ENCODE measurements around the gene DCLRE1A. TPM values are rescaled to one million over a fixed set of nuclear protein-coding genes. Genes with fewer than 3 reads are reported as not detected.

The DCLRE1A gene
- polyA plus RNA-seq (ENCODE audit: insufficient read length in 4 of 4): 10 to 100 TPM in 3 of 4 donors, 1 to 10 TPM in 1; 9.4 to 17.8 (median 15.6) TPM

DNA sequence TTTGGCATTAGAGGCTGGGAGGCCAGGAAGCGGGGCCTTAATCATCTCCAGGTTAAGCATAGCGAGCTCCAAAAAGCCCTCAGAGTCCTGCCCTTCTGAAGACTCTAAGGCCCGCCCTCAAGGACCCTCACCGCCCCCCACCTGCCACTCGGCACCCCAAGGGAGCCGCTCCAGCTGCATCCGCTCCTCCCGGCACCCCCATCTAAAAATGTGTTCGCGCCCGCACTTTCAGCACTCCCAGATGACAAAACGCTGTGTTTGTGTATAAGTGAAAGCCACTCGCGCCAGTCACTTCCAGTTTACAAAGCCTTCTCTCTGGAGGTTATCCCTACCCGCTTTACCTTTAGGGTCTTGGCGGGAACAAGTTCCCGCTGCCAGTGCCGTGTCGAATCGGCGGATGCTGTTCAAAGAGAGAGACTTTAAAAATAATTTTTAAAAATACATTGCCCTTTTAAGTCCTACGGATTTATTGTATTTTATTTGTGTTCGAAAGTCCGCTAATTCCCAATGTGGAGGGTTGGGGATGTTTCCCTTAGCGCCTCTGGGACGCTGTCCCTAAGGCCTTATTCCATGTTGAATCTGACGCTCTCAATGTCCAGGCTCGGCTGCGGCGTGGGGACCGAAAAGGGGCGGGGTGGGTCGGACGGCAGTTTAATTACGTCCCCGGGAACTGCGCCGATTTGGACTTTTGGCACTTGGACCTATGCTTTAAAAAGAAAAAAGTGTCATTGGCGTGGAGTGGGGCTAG is at the start of gene DCLRE1A, which contains the start of gene NHLRC2:
TSS of gene DCLRE1A (minus strand) at position 70 of the 748 bp plus-strand sequence. CDS start 900 bp downstream, outside the sequence.
TSS of gene NHLRC2 (plus strand) at position 649 of the 748 bp plus-strand sequence. CDS start 212 bp downstream, outside the sequence.
- DNase-seq (ENCODE audit: low read depth in 4 of 4, low spot score in 3 of 4): peak; percentile 77 to 82 (median 80)

GRCh38 chr10:113899952-113900598 is 46.2 kb upstream of the DCLRE1A start:
- DNase-seq (ENCODE audit: low read depth in 4 of 4, low spot score in 3 of 4): no peak

GRCh38 chr10:113897693-113898618 is 44.1 kb upstream of the DCLRE1A start:
- DNase-seq (ENCODE audit: low read depth in 4 of 4, low spot score in 3 of 4): no peak

GRCh38 chr10:113895018-113895417 is 41.1 kb upstream of the DCLRE1A start:
- no peak for DNase-seq (ENCODE audit: low read depth in 4 of 4, low spot score in 3 of 4)

DNA sequence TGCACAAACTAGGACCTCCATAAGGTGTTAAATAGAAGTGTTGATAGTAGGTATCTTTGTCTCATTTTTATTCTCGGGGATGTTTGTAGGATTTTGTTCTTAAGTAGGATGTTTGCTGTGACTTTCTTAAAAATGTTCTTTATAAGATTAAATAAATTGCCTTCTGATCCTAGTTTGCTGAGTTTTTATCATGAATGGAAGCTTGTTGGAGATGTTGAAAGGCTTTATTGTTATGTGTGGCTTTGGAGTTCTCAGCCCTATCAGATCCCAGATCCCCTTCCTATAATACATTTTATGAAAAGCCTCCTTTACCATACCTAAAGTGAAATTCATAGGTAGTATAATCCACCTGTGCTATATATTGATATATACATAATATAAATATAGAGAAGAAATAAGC is 40.7 kb upstream of the DCLRE1A start:
- DNase-seq (ENCODE audit: low read depth in 4 of 4, low spot score in 3 of 4): no peak

- DNase-seq (ENCODE audit: low read depth in 4 of 4, low spot score in 3 of 4): no peak
Measured at GRCh38 chr10:113893570-113893969, 39.7 kb upstream of the DCLRE1A start.

- no peak for DNase-seq (ENCODE audit: low read depth in 4 of 4, low spot score in 3 of 4)
Measured at GRCh38 chr10:113891476-113891875, 37.6 kb upstream of the DCLRE1A start.

DNA sequence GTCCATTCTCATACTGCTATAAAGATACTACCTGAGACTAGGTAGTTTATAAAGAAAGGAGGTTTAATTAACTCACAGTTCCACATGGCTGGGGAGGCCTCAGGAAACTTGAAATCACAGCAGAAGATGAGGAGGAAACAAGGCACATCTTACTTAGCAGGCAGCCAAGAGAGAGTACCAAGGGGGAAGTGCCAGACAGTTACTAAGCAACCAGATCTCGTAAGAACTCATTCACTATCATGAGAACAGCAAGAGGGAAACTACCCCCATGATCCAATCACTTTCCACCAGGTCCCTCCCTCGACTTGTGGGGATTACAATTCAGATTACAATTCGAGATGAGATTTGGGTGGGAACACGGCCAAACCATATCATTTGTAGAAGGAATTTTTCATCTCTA is 36.9 kb upstream of the DCLRE1A start:
- no peak for DNase-seq (ENCODE audit: low read depth in 4 of 4, low spot score in 3 of 4)

GRCh38 chr10:113889911-113890310 is 36.0 kb upstream of the DCLRE1A start:
- DNase-seq (ENCODE audit: low read depth in 4 of 4, low spot score in 3 of 4): no peak

- no peak for DNase-seq (ENCODE audit: low read depth in 4 of 4, low spot score in 3 of 4)
Measured at GRCh38 chr10:113882240-113882639, 28.4 kb upstream of the DCLRE1A start.

DNA sequence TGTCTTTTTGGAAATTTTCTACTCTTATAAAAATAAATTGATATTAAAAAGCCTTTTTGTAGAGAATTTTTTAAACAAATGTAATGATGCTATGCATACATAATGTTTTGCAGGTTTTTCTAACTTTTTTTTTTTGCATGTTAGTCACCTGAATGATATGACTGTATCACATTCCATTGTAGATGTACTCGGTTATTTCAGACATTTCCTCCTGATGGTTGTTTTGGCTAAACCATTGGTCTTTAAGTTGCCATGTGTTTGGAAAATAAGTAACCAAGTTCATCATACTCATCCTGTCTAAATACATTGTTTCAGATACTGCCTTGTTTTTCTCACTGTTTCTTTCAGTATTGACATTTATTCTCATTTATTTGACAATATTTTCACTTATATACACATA is 26.4 kb upstream of the DCLRE1A start:
- DNase-seq (ENCODE audit: low read depth in 4 of 4, low spot score in 3 of 4): no peak

GRCh38 chr10:113879691-113880090 is 25.8 kb upstream of the DCLRE1A start:
- DNase-seq (ENCODE audit: low read depth in 4 of 4, low spot score in 3 of 4): no peak

DNA sequence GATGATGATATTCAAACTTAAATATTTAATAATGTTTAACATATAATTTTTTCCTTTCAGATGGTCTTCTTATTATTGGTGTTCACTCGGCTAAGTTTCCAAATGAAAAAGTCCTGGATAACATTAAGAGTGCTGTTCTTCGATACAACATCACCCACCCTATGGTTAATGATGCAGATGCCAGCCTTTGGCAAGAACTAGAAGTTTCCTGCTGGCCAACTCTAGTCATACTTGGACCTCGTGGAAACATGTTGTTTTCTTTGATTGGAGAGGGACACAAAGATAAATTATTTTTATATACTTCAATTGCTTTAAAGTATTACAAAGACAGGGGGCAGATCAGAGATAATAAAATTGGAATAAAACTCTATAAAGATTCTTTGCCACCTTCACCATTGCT is 22.6 kb upstream of the DCLRE1A start:
- DNase-seq (ENCODE audit: low read depth in 4 of 4, low spot score in 3 of 4): no peak

DNA sequence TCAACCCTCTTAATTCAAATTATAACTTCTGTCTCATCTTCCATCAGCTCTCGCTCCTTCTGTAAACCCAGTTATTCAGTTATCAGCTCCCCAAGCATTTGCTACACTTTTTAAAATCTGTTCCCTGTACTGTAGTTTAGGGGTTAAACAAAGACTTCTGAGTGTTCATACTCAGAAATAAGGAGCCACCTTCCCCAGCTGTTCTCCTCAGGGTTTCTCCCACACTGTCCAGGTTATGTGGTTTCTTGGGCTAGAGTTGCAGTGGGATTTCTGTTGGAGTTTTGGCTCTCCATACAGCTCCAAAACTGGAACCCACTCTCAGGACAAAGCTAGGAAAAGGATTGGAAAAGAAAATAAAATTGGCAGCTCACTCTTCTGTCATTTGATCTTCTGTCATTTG is 21.3 kb upstream of the DCLRE1A start:
- no peak for DNase-seq (ENCODE audit: low read depth in 4 of 4, low spot score in 3 of 4)

DNA sequence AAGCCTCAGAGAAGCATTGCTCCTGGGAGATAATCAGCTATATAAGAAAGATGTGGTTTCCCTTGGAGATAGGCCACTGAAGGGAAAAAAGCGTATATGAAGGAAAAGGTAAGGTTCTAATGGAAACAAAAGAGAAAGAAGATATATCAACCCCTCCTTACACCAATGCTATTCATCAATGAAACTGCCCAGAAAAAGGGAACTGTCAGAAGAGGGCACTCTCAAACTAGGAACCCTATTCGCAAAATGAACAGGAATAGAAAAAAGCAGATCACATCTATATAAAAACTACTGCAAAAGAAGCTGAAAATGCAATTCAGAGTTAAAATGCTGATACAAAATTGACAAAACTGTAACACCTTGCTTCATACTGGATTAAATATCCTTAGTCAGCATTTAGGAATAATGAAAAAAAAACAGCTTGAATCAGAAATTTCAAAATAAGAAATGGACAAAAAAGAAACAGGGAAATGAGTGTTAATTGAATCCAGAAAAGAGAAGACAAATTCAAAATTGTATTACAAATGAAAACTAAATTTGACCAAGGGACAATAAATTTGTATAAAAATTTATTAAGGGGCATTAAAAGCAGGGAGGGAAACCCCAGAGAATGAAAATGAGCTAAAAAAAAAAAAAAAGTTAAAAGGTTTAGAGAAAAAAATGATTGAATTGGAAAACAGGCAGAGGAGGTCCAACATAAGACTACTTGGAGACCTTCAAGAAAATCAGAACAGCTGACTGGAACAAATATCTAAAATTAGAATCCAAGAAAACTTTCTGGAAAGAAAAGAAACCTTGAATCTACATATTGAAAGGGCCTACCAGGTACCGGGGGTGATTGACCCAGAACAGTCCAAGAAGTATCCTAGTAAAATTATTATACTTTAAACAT is 18.5 kb upstream of the DCLRE1A start:
- no peak for DNase-seq (ENCODE audit: low read depth in 4 of 4, low spot score in 3 of 4)

- no peak for DNase-seq (ENCODE audit: low read depth in 4 of 4, low spot score in 3 of 4)
Measured at GRCh38 chr10:113869789-113870188, 15.9 kb upstream of the DCLRE1A start.

DNA sequence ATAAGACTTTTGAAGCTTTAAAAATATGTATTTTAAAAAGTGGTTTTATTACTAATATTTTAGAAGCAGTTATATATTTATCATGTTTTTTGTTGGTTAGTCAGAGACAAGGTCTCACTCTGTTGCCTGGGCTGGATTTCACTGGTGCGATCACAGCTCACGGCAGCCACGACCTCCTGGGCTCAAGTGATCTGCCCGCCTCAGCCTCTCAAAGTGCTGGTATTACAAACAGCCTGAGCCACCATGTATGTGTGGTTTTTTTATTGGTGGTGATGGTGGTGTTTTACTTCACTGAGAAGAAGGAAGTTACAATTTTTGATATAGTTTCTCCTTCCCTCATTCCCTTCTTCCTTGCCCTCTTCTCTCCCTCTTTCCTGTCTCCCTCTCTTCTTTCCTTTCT is 14.0 kb upstream of the DCLRE1A start:
- no peak for DNase-seq (ENCODE audit: low read depth in 4 of 4, low spot score in 3 of 4)

- DNase-seq (ENCODE audit: low read depth in 4 of 4, low spot score in 3 of 4): no peak
Measured at GRCh38 chr10:113866551-113867394, 12.9 kb upstream of the DCLRE1A start.

DNA sequence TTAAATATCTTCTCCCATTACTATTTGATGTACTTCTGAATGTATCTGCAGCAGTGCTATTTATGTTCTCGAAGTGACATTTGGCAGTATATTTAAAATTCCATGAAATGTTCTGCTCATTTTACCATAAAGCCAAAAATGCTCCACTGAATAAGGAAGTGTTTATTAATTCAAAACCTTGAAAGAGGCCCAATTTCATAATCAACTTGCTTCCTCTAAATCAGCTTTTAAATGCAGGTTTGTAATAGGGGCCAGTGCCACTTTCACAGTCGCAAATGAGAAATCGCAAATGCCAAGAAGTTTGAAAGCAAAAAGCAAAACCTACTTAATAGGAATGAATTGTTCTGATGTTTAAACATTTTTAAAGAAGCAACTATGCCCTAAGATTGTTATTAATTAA is 12.0 kb upstream of the DCLRE1A start:
- DNase-seq (ENCODE audit: low read depth in 4 of 4, low spot score in 3 of 4): no peak

Data from left renal pelvis (tissue), 4 donors.